GM18520 (cell line): ENCODE results near the gene CHD5.

Experiments used
- ATAC-seq: cut with Tn5 transposase; IDR thresholded peaks from one replicate; pipeline ENCODE4 v1.9.1; 2021; ENCODE audit not compliant: unreplicated experiment

The CHD5 gene

GRCh38 chr1:6117064-6117463, 63.1 kb downstream of the CHD5 start:
- no peak for ATAC-seq

- ATAC-seq, result no peak
Measured at GRCh38 chr1:6116137-6116536, 64.0 kb downstream of the CHD5 start.

DNA sequence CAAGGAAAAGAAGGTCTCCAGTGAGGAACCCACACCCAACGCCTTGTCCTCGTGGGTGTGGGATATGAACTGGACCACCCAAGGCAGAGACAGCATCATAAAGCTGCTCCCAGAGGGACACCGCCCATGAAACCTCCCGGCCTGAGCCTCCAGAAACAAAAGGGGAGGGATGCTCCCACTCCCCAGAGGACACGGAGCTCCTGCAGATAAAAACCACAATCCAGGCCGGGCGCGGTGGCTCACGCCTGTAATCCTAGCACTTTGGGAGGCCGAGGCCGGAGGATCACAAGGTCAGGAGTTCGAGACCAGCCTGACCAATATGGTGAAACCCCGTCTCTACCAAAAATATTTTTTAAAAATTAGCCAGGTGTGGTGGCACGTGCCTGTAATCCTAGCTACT, 66.4 kb downstream of the CHD5 start:
- no peak for ATAC-seq

DNA sequence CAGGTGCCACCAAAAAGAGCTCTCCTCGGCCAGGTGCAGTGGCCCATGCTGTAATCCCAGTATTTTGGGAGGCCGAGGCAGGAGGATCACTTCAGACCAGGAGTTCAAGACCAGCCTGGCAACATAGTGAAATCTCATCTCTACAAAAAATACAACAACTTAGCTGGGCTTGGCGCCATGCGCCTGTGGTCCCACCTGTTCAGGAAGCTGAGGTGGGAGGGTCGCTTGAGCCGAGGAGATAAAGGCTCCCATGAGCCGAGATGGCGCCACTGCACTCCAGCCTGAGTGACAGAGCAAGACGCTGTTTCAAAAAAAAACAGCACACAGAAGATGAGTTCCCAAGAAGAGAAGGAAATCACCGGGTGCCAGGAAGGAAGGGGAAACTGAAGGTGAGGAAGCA, 67.0 kb downstream of the CHD5 start:
- no peak for ATAC-seq

- ATAC-seq, result no peak
Measured at GRCh38 chr1:6112690-6113005, 67.5 kb downstream of the CHD5 start.

DNA sequence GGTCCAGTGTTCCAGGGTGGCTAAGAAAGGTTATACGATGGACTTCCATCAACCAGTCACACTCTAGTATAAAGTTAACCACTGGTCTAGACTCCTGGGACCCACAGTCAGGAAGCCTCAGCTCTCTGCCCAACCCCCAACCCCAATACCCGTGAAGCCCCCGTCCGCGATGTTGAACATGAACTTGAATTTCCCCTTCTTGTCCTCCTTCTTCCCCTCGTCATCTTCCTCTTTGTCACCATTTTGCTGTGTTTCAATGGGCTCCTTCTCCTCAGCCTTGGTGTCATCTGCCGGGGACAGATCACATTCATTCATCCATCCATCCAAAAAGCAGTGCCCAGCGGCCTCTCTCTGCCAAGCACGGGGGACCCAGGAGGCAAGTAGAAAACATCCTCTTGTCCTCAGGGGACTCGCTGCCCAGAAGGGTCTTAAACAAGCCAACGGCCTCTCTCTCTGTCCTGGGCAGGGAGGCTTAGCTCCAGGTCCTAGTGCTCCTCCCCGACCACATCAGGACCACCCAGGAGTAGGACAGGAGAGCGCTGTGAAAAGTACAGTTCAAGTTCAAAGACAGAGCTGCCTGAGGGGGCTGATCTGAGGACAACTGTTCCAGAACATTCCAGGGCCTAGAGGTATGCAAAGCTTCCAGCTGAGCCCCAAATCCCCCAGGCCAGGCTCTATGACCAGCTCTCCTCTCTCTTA, 68.0 kb downstream of the CHD5 start:
- no peak for ATAC-seq

DNA sequence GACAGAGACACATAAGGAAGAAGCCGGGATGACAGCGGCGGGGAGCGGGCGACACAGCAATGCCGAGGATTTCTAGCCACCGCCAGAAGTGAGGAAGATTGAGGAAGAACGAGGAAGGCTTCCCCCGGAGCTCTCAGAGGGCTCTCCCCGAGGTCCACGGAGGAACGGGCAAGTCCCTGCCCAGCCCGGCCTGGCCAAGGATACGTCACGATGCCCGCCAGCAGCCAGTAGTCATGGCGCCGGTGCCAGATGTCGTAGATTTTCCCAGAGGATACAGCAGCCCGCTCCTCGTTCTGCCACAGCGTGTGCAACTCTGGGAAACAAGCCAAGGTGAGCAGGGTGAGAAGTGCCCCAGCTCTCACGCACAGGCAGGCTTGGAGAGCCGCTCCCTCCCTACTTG, 68.5 kb downstream of the CHD5 start:
- no peak for ATAC-seq

DNA sequence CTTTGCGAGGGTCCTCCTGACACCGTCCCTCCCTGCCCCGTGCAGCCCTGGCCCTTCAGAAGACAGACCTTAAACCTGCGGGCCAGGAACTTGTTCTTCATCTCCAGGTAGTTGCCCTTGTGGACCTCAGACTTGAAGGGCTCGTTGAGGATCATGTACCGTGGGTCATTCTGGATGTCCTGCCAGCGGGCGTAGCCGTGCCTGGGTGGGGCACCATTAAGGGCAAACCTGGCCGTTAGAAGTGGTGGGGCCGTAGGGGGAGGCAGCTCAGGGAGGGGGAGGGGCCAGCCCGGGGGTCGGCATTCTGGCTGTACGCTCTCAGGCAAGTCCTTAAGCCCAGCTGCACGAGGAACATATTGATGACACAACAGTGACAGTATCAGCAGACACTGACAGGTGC, 69.8 kb downstream of the CHD5 start:
- ATAC-seq, result no peak

DNA sequence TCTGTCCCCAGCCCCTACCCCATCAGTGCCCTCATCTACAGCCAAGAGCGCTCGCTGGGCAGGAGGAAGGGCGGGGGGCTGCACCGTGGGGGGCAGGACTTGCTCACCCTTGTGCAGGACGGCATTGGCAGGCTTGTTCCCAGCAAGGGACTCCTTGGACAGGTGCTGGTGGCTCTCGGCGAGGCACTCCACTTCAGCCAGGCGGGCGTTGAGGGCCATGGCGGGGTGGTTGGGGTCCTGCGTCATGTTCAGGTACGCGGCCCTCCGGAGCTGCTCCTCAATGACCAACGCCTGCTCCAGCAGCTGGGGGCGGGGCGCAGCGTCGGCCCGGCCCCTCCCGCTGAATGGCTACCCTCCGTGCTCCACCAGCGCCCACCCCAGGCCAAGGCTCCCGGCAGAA, 70.4 kb downstream of the CHD5 start:
- ATAC-seq, result no peak

DNA sequence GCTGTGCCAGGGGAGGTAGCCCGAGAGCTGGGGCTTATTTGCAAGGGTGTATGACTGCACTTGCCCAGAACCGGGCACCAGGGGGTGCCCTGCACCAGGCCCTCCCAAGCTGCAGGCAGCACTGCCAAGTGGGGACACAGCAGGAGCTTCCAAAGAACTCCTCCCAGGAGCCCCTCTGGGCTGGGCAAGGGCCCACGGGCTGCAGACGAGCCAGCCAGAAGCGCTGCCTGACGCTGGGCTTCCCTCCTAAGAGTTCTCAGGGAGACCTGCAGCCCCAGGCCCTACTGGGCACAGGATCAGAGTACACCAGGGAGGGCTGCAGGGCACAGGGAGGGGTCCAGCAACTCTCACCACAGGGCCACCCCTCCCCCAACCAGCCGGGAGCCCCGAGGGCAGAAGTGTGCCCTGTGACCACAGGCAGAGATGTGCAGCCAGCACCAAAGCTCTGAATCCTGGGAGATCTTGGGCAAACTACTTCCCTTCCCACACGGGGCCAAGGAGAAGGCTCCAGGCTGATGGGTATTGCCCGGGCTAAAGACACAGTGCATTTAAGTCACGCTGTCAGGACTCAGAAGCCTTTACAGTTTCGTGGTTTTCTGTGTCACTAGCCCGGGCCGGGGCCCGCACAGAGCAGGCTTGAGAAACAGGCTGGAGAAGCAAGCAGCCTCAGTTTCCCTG, 71.0 kb downstream of the CHD5 start:
- no peak for ATAC-seq

GRCh38 chr1:6108476-6108875, 71.6 kb downstream of the CHD5 start:
- ATAC-seq, result no peak

DNA sequence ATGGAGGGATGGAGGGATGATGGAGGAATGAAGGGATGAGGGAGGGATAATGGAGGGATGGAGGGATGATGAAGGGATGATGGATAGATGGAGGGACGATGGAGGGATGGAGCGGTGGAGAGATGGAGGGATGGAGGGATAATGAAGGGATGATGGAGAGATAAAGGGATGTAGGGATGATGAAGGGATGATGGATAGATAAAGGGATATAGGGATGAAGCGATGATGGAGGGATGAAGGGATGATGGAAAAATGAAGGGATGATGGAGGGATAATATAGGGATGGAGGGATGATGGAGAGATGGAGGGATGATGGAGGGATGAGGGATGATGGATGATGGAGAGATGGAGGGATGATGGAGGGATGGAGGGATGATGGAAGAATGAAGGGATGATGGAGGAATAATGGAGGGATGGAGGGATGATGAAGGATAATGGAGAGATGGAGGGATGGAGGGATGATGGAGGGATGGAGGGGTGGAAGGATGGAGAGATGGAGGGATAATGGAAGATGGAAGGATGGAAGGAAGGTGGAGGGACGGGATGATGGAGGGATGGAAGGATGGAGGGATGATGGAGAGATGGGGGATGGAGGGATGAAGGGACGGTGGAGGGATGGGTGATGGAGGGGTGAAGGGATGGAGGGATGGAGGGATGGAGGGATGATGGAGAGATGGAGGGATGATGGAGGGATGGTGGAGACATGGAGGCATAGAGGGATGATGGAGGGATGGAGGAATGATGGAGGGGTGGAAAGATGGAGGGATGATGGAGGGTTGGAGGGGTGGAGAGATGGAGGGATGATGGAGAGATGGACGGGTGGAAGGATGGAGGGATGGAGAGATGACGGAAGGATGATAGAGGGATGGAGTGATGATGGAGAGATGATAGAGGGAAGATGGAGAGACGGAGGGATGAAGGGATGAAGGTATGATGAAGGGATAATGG, 72.4 kb downstream of the CHD5 start:
- no peak for ATAC-seq

GRCh38 chr1:6106977-6107376, 73.1 kb downstream of the CHD5 start:
- ATAC-seq, result no peak

GRCh38 chr1:6106321-6106731, 73.8 kb downstream of the CHD5 start:
- no peak for ATAC-seq

- no peak for ATAC-seq
Measured at GRCh38 chr1:6105763-6106162, 74.4 kb downstream of the CHD5 start.

GRCh38 chr1:6105218-6105679, 74.9 kb downstream of the CHD5 start:
- ATAC-seq, result no peak

DNA sequence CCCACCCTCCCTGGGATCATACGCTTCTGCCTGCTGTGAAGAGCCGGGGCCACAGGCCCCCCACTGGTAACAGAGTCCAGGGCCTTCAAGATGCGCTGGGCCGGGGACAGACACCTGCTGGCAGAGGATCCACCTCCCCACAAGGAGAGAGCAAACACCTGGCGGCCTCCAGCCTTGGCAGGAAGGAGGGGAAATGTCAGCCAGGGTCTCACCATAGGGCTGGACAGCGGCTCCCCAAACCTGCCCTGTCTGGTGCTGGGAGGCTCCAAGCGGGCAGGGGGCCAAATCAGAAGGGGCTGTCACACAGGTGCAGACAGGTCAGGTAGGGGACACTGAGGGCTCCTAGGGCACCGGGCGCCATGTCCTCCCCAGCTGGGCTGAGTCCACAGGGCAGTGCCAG, 75.5 kb downstream of the CHD5 start:
- ATAC-seq, result no peak

DNA sequence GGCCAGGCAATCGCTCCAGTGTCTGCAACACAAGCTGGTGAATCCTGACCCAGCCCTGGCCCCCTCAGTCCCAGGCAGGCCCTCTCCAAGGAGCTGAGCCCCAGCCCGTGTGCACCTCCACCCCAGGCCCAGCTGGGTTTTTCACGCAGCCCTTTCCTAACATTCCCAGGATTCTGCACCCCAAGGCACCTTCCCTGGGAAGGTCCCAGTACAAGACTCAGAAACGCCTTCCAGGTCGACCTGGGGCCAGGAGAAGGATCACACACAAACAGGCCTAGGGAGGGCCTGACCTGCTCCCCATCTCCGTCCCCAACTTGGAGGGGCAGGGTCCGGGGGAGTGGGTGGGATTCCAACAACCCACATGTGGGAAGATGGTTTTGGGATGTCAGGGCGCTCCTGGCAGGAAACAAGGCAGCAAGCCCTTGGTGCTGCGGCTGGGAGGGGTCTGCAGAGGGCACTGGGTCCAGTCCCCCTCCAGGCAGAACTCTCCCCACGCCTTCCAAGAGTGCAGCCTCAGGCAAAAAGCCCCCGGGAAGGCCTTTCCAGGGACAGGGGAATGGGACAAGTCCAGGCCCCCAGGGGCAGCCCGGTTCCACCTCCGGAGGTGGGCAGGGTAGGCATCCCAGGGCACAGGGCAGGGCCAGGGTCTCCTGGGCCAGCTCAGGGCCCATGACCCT, 76.1 kb downstream of the CHD5 start:
- ATAC-seq, result no peak

DNA sequence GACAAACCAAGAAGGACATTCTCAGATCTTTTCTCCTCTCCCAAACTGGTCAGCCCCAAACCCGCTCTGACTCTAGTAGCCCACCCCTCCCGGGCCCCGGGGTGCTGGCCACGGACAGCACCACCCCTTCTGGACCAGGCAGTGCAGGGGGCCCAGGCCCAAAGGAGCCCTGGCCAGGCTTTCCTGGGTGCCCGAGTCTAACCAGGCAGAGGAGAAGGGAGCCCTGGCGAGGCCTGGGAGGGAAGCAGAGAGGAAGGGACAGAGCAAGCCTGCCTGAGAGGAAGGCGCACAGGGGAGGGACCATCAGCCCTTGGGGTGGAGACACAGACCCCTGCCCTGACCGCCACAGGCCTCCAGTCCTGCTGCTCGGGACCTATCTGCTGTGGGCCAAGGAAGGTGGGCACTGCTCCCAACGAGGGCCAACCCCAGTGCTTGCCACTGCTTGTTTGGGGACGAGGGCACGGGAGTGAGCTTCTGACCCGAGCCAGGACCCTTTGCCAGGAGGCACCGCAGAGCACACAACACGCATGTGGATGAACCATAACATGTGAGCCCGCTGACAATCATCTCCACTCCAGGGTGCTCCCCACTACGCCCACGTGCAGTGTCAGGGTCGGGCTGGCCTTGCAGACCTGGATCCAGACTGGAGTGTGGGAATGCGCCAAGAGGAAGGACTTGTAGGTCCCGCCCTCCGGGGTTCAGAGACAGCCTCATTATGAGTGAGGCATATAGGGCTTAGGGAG, 76.8 kb downstream of the CHD5 start:
- no peak for ATAC-seq

- ATAC-seq, result no peak
Measured at GRCh38 chr1:6102532-6102845, 77.6 kb downstream of the CHD5 start.
